Daoy (cell line): ENCODE data around the gene LAMB3. TPM values are rescaled to one million over a fixed set of nuclear protein-coding genes. Genes with fewer than 3 reads are reported as not detected.

Experiments used
- DNase-seq: peaks from one replicate; pipeline ENCODE4 v3.0.0-alpha.2; 2015; ENCODE audit warnings: low read depth
- total RNA-seq: library from RNA; depleted of rRNA; stranded (reverse); fragments of >200 nt; shearing (Covaris generic); gene quantifications from 2 replicates; pipeline ENCODE4 v1.2.3, GENCODE V29; 2014

The LAMB3 gene
- total RNA-seq, 1 experiment from 2014 or later, result 7.8 TPM

DNA sequence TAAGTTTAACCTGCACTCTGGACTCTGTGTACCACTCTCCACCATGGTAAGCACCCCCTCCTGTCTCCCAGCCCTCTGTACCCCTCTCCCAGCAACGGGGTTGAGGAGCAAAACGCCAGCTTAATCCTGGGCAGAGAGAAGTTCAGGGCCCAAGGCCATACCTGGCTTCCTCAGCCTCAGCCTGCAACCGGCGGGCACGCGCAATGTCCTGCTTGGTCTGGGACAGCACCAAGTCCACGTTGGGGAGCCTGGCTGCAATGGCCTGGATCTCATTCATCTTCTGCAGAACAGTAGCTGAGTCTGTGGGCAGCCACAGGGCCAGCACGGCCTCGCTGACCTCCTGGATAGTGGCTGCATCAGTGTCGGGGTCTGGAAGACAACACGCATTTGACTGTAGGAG is 33.9 kb downstream of the LAMB3 start:
- DNase-seq, result no peak

DNA sequence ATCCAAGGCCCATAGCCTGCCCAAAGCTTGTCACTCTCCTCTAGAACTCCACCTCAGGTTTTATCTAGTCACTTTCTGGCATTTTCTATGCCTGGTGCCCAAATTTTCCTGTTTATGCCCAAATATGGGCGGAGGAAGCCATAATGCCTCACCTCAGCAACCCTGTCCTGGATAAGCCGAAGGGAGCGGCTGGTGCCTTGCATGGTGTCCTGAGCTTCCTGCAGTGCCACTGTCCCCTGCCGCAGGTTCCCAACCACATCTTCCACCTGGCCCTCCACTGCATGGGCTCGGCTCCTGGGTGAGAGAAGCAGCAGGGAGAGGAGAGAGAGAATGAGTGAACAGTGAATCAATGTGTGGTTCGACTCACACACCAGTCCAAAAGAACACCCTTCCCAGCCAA is 34.5 kb downstream of the LAMB3 start:
- no peak for DNase-seq

DNA sequence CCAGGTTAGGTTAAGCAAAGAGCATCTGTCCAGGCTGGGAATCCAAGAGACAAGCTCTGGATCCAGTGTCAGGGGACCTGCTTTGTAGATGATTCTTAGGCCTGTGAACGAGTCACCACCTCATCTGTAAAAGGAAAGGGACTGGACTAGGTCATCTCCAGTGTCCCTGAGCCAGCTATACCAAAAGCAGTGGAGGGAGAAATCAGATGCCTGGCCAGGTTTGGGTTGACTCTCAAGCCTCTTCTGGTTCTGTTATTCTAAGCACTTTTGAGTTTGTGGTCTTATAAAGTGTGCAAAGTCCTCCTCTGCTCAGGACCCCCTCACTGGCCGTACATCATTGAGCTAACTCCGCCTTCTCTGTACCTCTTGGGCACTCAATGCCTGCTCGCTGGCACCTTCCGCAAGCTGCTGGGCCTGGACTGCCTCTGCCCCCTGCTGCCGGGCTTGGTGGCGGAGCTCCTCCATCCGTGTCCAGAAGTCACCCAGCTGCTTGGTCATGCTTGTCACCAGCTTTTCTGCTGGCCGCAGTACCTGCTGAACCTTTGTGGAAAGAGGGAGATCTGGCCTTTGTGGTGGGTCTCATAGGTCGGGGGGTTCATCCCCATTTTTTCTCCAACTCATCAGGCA is 35.1 kb downstream of the LAMB3 start:
- DNase-seq, result no peak

DNA sequence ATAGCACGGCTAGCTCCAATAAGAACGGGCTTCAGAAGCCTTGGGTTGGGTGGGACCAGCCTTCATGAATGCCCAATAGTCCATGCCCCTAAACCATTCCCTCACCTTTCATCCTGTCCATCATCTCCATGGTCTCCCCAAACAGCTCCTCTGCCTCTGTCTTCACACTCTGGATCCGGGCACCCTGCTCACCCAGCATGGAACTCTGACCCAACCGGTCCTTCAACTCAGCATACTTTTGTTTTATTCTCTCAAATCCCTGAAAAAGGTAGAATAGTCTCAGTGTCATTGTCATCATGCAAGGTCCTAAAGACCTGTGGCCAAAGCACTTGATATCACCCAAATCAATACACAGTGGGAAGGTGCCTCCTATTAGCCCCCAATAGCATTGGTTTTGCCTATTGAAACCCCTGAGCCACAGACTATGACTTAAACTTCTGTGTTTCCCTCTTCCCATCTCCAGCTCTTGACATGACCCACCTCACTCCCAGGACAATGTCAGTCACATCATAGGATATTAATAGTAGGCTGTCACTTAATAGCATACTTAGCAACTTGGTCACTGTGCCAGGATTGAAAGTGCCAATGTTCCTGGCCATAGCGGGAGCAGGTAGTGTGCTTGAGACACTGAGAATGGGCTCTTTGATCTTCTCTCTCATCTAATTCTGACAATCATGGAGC is 35.7 kb downstream of the LAMB3 start:
- no peak for DNase-seq

DNA sequence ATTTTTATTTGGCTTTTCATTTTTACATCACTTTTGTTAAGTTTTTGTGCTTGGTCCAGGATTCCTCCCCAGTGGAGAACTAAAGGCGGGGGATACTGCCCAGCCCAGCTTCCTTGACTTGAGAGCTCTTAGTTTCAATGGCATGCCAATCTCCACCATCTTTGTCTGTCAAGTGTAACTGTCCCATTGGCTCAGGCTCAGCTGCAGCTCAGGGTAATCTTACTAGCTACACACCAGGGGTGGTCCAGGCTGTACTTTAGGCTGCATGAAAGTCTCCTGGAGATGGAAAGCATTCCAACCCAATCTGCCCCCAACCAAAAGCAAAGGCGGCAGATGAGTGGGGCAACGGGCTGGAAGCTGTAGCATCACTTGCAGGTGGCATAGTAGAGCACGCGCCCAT is 37.3 kb downstream of the LAMB3 start:
- DNase-seq, result no peak

DNA sequence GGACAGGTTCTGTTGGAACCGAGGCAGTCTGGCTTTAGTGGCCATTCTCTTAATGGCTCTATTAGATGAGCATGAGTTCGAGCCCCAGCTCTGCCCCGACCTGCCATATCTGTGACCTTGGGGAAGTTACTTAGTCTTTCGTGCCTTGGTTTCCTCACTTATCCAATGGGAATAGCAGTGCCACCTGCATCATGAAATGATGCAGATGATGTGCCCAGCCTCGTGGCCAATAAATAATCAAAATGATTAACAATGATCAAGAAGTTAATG is 38.1 kb downstream of the LAMB3 start:
- DNase-seq, result no peak

DNA sequence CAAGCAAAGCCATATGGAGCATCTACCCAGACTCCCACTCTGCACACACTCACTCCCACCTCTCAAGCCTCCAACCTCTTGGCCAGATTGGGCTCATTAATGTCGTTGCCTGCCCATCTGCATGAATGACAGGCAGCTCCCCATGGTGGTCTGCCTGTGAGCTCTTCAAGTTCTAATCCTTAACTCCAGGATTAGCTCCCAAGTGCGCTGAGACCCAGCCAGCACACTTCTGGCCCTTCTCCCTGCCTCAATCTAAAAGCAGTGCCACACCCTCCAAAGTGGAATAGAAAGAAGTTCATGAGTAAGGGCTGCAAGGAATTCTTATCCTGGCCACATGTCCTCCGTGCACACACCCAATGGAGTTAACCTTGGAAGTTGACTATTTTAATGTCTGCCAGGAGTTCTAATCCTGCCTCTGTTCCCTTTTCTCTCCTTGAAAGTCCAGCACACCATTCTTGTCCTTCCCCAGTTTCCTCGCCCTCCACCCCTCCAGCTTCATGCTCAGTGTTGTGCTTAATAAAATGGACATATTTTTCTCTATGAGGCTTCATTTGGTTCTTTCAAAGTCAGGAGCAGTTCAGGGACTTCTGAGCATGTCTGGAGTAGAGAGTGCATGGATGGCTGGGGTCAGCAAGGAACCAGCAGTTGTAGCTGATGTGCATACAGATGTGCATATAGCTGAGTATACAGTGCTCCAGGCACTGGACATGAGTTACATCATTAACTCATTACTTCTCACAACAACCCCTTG is 38.6 kb downstream of the LAMB3 start:
- DNase-seq, result no peak

DNA sequence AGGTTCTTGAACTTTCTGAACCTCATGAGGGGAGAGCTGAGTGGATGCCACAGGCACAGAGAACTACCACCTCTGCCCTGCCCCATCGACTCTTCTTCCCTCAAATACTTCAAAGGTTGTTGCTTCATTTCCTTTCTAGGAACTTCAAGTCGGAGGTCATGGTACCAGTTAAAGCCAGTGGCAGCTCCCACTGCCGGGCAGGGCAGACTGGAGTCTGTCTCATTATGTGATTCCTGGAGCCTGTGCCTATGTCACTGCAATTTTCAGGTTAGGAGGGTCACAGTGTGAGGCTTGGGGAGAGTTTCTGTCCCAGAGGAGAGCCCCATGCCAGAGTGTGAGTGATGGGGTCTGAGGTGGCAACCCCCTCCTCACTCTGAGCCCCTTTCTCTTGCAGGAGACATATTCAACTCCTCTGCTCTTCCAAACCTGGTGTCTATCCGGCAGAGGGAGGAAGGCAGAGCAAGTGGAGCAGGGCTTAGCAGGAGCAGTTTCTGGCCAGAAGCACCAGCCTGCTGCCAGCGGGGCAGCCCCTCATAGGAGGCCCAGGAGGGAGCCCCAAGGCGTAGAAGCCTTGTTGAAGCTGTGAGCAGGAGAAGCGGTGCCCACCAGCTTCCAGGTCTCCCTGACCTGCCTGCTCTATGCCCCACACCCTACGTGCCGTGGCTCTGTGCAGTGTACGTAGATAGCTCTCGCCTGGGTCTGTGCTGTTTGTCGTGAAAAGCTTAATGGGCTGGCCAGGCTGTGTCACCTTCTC is 39.4 kb downstream of the LAMB3 start:
- DNase-seq, result no peak

DNA sequence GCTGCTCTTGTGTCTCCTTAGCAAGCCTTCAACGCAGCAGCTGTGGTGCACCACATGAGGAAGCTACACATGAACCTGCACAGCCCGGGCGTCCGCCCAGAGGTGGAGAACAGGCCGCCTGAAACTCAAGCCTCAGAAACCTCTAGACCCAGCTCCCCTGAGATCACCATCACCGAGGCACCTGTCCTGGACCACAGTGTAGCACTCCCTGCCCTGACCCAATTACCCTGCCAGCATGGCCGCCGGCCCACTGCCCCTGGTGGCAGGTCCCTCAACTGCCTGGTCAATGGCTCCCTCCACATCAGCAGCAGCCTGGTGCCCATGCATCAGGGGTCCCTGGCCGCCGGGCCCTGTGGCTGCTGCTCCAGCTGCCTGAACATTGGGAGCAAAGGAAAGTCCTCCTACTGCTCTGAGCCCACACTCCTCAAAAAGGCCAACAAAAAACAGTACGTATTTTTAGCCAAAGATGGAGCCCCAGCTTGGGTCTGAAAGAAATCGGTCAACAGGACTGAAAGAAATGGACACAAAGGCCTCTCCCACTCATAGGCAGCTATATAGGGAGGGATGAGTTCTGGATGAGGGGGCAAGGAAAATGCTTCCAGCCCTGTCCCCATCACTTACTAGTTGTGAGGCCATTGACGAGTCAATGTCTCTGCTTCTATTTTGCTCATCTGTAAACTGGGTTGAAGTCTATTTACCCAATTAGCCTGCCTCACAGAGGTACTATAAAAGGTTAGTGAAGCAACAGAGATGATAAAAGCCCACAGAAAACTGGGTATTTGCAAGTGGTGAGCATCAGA is 40.3 kb downstream of the LAMB3 start:
- no peak for DNase-seq

DNA sequence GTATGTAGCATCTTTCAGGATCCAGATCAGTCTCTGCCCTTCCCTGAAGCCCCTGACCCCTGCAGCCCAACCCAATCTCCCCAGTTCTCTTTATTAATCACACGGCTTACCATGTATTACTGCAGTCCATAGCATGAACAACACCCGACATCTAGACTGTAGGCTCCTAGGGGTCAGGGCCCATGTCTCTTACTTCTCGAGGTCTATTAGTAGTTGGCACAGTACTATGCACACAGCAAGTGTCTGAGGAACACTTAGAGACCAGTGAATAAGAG is 41.7 kb downstream of the LAMB3 start:
- DNase-seq, result no peak

DNA sequence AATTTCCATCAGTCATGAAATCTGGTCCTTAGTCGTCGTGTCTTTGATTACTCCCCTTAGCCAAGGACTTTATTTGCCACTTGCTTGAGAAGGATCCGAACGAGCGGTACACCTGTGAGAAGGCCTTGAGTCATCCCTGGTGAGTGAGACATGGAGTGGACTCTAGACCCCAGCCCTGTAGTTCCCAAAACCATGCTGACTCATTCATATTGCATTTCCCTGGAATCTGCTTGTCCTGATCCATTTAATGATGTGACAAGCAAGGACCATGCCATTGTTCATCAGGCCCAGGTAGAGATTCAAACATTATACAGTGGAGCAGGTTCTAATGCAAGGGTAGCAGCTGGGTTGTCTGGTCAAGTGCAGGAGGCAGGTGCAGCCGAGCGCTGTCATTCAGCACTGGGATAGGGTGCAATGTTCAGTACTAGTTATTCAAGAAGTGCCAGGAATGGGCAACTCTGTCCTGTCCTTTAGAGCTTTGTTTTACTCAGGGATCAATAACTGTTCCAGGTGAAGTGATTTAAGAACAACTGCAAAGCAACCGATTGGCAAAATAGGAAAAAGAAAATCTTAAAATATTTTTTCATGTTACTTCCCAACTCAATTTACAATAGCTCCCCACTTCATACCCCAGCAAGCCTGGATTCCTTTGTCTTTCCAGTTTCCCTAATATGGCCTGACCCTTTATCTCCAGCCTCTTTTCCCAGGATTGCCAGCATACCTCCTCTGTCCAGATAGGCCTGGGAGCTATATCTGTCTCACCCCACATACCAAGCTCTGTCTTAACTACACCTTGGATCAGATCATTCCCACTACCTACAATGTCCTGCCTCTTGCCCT is 42.2 kb downstream of the LAMB3 start:
- DNase-seq, result no peak

DNA sequence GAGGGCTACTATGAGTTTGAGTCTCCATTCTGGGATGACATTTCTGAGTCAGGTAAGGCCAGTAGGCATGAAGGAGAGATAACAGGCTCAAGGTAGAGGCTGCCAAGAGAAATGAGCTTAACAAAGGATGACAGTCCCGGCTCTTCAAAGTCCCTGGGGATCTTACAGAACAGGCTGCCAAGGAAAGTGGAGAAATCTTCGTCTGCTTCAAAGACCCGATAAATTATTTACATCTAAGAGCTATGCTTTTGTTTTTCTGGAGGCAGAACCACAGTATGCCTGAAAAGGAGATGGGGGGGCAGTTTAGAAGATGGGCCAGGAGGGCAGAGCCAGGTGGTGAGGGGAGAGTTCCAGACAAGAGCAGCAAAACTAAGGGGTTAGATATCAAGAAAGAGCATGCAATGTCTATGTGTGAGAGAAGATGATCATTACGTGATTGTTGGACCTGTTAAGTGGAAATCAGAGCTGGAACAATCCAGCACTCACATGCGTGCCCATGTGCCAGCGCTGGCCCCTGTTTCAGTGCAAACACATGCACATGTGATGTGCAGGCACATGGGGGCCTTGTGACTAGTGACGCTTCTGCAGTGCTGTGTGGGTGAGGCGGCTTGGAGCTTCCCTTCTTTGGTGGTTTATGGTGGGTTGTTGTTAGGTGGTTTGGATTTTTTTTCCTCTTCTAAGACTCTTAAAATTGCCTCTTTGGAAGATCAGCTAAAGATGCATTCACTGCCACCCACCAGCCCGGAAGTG is 43.0 kb downstream of the LAMB3 start:
- no peak for DNase-seq

DNA sequence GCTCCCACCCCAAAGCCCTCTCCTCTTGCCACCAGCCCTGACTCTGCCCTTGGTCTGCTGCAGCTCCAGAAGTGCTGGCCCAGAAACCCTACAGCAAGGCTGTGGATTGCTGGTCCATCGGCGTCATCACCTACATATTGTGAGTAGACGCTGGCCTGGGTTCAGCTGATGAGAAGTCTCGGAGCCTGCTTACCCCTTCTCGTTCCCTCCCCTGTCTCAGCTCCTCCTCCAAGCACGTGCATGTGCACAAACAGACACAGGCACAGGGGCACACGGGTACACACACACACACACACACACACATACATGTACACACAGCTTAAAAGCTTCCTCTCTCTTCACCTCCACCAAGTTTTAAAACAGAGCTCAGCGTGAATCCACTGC is 44.4 kb downstream of the LAMB3 start:
- peak; percentile 19 for DNase-seq

DNA sequence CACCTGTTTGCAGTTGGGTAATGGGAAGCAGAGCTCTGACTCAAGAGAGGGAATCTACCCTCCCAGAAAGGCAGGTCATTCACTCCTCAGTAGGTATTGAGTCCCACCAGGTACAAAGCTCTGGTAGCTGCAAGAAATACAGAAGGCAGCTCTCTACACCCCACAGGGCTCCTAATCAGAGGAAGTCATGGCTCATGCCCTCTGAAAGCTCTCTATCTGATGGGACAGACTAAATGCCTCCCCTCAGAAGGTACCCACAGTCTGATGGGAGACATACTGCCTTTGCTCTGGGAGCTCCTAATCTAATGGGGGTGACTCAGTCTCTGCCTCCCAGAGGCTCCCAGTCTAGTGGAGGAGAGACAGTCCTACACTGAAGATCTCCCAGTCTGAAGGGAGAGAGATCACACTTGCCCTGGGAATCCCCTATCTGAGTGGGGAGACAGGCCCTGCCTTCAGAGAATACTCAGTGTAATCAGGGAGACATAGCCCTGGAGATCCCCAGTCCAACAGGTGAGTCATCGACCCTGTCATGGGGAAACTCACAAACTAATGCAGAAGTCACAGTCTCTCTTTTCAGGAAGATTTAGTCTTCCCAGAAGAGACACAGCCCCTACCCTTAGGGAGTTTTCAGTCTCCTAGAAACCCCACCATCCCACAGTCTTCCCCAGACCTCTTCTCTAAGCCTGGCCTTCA is 45.0 kb downstream of the LAMB3 start:
- DNase-seq, result peak; percentile 76

DNA sequence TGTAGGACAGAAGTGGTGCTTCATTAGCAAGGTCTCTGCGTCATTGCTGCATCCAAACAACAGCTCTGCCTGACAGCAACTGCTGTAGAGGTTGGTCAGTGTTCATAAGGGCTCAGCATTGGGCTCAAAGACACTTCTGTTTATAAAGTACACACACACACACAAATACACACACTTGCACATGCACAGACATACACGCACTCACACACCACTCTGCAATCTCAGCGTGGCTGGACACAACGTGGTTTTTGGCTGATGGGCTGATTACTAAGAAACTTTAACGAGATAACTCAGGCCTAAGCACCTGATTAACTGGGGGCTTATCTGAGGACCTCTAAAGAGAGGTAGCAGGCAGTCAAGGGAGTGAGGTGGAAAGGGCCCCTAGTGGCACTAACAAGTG is 48.3 kb downstream of the LAMB3 start:
- DNase-seq, result no peak

DNA sequence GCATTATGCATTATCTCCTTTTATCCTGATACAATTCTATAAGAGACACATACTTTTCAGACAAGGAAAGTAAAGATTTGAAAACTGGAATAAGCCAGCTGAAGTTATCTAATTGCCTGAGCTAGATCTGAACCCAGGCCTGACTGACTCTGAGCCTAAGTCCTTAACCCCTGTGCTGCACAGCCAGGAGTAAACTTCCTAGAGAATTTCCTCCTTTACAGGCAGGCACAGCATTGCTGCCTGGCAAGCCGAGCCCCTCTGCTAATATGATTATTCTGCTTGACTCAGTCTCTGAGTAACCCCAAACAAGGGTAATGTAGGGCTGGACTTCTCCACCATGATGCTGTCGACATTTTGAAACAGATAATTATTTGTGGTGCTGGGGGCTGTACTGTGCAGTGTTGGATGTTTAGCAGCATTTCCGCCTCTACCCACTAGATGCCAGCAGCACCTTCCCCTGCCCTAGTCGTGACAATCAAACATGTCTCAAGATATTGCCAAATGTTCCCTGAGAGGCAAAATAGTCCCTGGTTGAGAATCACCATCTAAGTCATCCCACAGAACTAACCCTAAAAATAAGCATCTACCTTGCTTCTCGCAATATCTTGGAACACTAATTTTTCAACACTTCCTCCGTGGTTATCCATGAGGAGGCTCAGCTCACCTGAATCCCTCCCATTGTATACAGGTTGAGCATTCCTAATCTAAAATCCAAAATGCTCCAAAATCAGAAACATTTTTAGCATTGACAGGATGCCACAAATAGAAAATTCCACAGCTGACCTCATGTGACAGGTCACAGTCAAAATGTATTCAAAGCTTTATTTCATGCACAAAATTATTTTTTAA is 50.2 kb downstream of the LAMB3 start:
- DNase-seq, result peak; percentile 51

DNA sequence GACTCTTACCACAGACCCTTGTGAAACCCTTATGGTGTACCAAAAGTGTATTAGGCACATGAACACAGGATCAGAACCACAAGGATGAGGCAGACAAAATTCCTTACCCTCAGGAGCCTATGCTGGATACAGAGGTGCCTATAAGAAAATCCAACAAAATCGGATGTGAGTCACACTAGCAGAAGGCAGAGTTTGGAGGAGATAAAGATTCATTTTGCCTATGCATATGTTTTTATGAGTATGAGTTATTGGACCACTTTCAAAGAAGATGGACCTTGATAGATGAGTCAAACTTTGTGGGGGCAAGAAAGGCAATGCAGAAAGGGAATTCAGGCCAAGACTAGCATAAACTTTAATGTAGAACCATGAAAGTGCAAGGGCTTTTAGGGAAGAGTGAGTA is 51.7 kb downstream of the LAMB3 start:
- peak; percentile 18 for DNase-seq

DNA sequence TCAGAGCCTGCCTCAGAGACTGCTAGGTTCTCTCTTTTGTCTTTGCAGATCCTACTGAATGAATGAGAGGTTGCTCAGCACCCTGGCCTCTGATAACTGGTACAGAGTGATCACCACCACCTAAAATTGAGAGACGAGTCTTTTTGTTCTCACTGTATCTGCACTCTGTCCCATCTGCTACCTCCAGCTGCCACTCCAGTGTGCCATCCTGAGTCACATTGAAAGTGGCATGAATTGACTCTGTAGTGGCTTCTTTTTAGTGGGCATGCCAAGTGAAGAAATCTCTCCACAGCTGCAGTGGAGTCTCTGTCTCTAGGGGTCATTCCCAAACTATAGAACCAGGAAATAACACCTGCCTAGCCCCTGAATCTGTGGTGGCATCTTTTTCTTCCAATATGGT is 54.0 kb downstream of the LAMB3 start:
- no peak for DNase-seq

DNA sequence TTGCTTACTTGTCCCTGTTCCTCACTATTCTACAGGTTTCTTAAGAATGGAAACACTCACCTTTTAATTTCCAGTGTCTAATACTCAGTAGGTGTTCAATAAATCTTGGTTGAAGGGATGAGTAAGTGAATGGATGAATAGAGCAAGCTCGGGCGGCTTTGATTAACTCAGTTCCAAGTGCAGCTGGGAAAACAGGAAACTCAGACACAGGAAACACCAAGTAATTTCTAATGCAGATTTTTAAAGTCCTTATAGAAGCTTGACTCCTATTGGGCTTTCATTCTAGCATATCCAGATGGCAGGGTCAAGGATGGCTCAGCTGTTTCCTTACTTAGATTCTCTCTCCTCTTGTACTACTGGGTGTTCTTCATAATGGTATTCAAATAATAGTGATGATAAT is 54.7 kb downstream of the LAMB3 start:
- no peak for DNase-seq
